RPMI8226 (cell line): Measurements from ENCODE around the gene GPR39.

Experiments
- DNase-seq: peaks from one replicate; pipeline ENCODE4 v3.0.0-alpha.2; 2015

Gene GPR39

DNA sequence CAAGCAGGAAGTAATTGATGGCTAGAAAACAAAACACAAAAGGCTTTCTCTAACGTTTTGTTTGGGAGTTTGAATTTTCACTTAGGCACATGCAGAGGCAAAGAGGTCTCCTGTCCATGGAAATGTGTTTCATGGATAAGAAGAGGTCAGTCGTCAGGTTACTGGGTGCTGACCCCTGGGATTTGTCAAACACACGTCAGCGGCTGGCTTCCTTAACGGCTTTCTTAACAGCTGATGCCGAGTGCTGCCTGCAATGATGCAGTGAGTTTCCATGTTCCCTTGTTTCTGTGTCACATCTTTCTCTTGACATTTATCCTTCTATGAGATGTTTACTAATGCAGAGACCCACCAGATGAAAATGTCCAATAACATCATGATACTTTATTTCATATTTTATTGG lies 31.7 kb downstream of the GPR39 start:
- no peak for DNase-seq

DNA sequence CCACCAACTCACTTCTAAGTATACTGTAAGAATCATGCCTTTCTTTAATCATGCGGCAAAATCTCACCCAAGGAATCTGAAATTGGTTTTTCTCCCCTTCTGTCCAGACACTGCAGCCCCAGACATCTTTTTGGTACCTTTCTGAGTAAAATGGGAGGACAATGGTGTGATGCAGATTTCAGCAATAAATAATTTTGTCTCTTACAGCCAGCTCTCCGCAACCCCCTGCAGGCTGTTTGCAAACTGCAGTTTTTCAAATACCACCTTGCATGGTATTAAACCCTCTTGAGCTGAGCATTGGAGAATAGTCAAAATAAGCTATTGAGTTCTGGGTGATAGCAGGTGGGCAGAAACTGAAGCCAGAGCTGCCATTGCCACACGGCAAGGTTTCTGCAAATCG lies 32.2 kb downstream of the GPR39 start:
- peak; percentile 8 for DNase-seq

- DNase-seq = no peak
Observed at GRCh38 chr2:132449868-132450267, 33.3 kb downstream of the GPR39 start.

- no peak for DNase-seq
Observed at GRCh38 chr2:132460781-132461180, 44.2 kb downstream of the GPR39 start.

GRCh38 chr2:132462236-132462635 lies 45.6 kb downstream of the GPR39 start:
- no peak for DNase-seq

GRCh38 chr2:132463719-132464118 lies 47.1 kb downstream of the GPR39 start:
- no peak for DNase-seq

DNA sequence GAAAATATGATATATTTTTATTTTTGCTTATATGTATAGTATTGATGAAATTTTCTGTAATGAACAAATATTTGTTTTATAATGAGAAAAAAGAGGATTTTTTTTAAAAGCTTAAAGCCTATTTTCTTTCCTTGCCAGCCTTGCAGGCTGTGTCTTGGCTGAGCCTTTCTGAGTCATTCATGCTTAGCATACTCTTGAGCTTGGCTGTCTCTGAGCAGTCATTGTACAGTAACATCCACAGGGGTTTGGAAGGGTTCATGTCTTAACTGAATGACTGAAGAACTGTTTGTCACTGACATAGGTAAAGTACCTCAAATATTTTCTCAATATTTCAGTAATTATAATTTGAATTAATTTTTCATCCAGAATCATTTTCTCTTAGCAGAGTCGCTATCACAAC lies 49.3 kb downstream of the GPR39 start:
- DNase-seq = no peak

GRCh38 chr2:132466428-132467028 lies 49.9 kb downstream of the GPR39 start:
- no peak for DNase-seq

DNA sequence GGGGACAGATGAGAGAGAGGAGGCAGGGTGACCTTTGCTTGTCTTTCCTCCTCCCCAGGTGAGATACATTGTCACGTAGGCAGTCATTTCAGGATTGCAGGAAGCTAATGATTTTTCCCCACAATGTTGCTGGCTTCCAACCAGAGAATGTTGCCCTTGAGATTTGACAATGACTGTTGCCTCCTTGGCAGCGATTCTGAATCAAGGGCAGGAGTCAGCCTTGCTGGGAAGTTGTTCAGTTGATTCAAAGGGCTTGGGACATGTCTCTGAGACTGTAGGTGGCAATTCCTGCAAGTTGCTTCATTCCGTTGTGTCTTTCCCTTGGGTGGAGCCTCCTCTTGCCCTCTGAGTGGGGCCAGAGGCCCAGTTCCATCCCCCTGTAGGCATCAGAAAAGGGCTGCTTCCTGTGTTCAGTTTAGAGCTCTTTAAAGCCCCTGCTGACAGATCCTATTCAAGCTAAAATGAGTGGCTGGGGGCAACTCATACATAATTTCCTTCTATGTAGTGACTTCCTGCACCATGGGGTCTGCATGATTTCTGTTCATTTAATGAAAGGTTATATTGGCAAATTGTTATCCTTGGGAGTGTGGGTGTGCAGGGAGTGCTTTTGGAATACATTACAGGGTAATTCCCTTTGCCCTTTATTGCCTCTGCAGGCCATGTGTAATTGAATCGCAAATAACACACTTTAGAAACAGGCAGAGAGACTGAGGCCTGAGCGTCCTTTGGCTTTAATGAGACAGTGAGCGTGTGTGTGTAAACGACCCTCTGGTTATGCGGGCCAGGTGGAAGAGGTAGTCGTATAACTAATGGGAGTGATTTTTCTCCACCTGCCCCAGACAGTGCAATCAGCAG lies 52.4 kb downstream of the GPR39 start:
- no peak for DNase-seq

- no peak for DNase-seq
Observed at GRCh38 chr2:132470746-132471145, 54.1 kb downstream of the GPR39 start.

DNA sequence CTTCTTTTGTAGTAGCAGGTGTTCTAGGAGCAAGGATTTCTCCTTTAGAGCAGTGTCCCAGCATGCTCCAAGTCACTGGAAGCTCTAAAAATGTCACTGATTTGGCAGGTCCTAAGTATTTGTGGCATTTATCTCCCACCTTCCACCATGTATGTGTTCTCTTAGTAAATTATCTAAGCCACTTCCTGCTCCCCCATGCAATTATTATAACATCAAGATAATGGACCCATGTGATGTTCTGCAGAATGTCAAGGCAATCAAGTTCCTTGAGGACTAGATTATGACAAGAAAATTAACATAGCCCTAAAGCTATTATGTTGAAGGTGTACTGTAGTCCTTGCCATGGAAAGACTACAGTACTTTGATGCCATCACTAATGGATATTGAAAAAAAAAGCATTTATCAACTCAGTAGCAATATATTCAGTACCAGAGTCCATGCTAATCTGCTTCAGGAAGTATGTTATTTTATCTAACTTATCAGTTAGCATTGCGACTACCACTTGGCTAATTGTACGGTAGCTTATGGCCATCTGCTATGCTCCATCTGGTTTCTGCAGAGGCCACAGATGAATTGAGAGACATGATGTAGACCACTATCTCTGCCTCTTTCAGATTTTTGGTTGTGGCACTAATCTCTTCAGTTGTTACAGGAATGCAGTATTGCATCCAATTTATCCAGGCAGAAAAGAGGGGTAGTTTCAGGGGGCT lies 56.7 kb downstream of the GPR39 start:
- DNase-seq = no peak

DNA sequence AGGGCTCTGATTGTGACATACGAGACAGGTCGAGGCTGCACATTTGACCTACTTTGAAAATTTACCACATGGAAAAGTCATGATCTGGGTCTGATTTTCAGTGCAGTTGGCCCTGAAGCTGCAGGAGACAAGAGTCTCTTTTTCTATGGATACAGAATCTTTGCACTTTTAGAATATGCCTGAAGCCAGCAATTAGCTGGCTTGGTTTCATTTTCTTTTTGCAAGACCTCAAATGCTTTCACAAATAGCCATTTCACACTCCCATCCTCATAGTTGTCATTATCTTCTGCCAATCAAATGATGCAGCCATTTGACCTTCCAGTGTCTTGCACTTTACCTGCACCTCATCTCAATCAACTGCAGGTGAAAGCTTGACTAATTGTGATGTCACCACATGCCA lies 59.0 kb downstream of the GPR39 start:
- no peak for DNase-seq

- DNase-seq = no peak
Observed at GRCh38 chr2:132477436-132477835, 60.8 kb downstream of the GPR39 start.

GRCh38 chr2:132477962-132478361 lies 61.4 kb downstream of the GPR39 start:
- no peak for DNase-seq

GRCh38 chr2:132478461-132479105 lies 62.0 kb downstream of the GPR39 start:
- no peak for DNase-seq

DNA sequence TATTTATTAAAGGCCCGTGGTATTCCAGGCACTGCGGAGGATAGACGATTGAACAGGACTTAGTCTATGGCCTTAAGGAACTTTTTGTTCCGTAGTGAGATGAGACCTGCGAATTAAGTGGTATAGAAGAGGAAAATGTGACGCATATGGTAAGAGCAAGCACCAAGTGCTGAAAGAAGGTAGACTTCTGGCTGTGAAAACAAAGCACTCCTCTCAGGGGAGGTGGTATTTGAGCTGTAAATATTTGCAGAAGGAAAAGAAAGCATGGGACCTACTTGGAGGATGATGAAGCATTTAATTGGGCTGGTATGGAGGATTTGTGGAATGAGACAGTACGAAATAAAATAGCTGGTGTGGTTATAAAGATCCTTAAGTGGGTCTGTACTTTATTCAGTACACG lies 62.5 kb downstream of the GPR39 start:
- DNase-seq = no peak

- no peak for DNase-seq
Observed at GRCh38 chr2:132482821-132483220, 66.2 kb downstream of the GPR39 start.

- DNase-seq = no peak
Observed at GRCh38 chr2:132484144-132484543, 67.5 kb downstream of the GPR39 start.

DNA sequence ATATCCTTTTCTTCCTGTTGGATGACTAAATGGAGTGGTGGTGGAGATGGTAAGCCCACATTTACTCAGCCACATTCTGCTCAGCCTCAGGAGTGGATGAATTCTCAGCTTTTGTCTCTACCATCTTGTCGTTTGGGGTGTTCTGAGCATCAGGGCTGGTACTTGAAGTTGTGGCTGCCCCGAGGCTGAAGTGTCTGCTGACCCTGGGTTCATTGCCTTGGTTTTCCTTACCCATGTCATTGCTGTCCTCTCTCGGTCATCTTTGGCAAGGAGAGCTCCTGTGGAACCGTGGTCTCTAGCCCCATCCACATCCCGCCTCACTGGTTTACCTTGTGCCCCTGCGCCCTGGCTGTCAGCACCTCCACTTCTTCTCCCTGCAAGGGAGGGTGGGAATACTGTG lies 71.9 kb downstream of the GPR39 start:
- no peak for DNase-seq

DNA sequence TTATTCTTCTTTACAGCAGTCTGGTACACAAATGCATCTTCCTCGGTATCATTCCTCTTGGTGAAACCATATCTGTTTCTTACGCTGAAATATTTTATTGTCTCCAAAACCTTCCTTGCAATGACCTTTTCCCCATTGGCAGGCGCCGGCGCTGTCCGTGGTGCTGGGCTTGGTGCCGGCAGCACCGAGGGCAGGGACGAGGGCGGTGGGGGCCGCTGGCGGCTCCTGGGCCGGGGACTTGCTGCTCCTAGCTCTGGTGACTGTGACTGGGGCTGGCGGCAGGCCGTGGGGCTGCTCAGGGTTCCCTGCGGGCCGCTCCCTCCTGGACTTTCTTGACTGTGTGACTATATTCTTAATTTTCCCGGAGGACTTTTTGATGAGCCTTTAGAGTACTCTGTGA lies 72.5 kb downstream of the GPR39 start:
- DNase-seq = peak; percentile 25

DNA sequence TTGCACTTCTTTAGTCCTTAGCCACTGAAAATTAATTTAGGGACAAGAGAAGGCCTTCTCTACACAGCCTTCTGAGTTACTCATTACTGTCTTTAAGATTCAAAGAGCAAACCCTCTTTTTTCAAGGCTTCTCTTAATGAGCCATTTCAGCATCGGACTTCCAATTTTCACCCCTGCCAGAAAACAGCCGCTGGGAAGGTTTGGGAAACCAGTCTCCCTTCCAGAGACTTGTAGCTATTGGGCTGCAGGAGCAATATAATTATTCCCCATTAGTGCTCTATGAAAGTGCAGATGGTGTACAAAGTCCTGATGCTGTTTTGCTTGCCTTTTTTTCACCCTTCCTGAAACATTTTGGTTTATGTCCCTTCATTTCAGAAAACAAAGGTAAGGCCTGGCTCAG lies 79.3 kb downstream of the GPR39 start:
- DNase-seq = no peak

DNA sequence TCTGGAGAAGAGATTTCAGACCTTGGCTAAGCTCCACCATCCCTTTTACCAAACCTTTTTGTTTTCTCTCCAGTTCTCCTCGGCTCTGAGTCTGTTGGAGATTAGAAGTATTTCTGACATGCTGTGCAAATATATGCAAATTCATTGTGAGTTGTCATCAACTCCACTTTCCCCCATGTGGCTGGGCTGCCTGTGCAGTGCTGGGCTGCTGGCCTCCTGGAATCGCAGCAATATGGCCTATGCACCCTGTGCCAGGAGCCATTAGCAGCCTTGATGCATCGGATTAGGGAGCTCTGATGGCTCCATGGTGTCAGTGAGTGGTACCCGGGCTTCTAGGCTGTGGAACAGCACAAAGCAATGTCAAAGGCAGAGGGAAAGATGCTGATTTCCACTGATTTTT lies 80.0 kb downstream of the GPR39 start:
- no peak for DNase-seq

GRCh38 chr2:132497591-132497990 lies 81.0 kb downstream of the GPR39 start:
- no peak for DNase-seq

- DNase-seq = no peak
Observed at GRCh38 chr2:132503701-132504100, 87.1 kb downstream of the GPR39 start.
